H1 (cell line): Measurements from ENCODE around the gene LTB. TPM values are rescaled to one million over a fixed set of nuclear protein-coding genes. Genes with fewer than 3 reads are reported as not detected.

Source experiments
- CTCF ChIA-PET: fragments of 300-600 bp; sonication (Branson Sonifier 250); formaldehyde crosslinking; loops from one replicate; lab custom pipeline; 2021; ENCODE audit not compliant: partially characterized antibody; lab: Charles Lee
- POLR2A ChIA-PET: fragments of 300-600 bp; sonication (Branson Sonifier 250); formaldehyde crosslinking; loops from one replicate; lab custom pipeline; 2021; ENCODE audit warnings: inconsistent platforms; ENCODE audit not compliant: partially characterized antibody; lab: Charles Lee
- DNase-seq, 2 experiments: peaks; one replicate each; pipeline versions ENCODE4 v3.0.0 to v3.0.0-alpha.2; 2010 to 2022; ENCODE audit warnings: low spot score in 2 of 2, low read depth in 1 of 2, mixed read lengths in 1 of 2
- FAIRE-seq: peaks from 2 replicates; lab custom pipeline; 2011; peaks lifted over from hg19 to GRCh38; lab: Jason Lieb, UNC
- H2AFZ ChIP-seq: 2 replicates; pipeline ENCODE4 v1.8.1; 2012; ENCODE audit warnings: low read length, inconsistent platforms
- H2AK5ac ChIP-seq: 2 replicates; pipeline ENCODE4 v1.6.1; 2013; ENCODE audit warnings: low read depth, low read length
- H2BK120ac ChIP-seq: replicated peaks from 2 replicates; pipeline ENCODE3; 2013; ENCODE audit warnings: low read depth, low read length, inconsistent platforms
- H2BK12ac ChIP-seq: 2 replicates; pipeline ENCODE4 v1.6.1; 2013; ENCODE audit warnings: low read depth, low read length
- H2BK15ac ChIP-seq: 2 replicates; pipeline ENCODE4 v1.6.1; 2013; ENCODE audit warnings: low read length
- H2BK20ac ChIP-seq: 2 replicates; pipeline ENCODE4 v1.6.1; 2013; ENCODE audit warnings: low read length
- H2BK5ac ChIP-seq: 2 replicates; pipeline ENCODE4 v1.6.1; 2013; ENCODE audit warnings: low read depth, low read length
- H3K14ac ChIP-seq: 2 replicates; pipeline ENCODE4 v1.6.1; 2013; ENCODE audit warnings: inconsistent platforms; ENCODE audit not compliant: insufficient read length
- H3K18ac ChIP-seq: 2 replicates; pipeline ENCODE4 v1.6.1; 2013; ENCODE audit warnings: low read length; ENCODE audit errors: extremely low read depth
- H3K23ac ChIP-seq: 2 replicates; pipeline ENCODE4 v1.6.1; 2013; ENCODE audit warnings: inconsistent platforms; ENCODE audit not compliant: insufficient read length
- H3K23me2 ChIP-seq: 2 replicates; pipeline ENCODE4 v1.6.1; 2013; ENCODE audit warnings: low read depth, low read length
- H3K27ac ChIP-seq: 2 replicates; pipeline ENCODE4 v1.6.1; 2011; ENCODE audit warnings: low read depth, low read length, inconsistent platforms
- H3K27me3 ChIP-seq, 4 experiments: replicated peaks in 1 of 4; 1 replicate in 1 of 4; 2 replicates in 3 of 4; pipeline versions ENCODE4 v1.6.1 to v1.8.1; 2011 to 2013; ENCODE audit warnings: low read length in 3 of 4, mild to moderate bottlenecking in 3 of 4, inconsistent platforms in 2 of 4, mixed read lengths in 2 of 4, moderate library complexity in 1 of 4; ENCODE audit not compliant: control insufficient read depth in 3 of 4, insufficient read depth in 3 of 4; ENCODE audit errors: extremely low read depth in 1 of 4
- H3K36me3 ChIP-seq, 4 experiments: 2 replicates each; pipeline versions ENCODE4 v1.6.1 to v1.8.1; 2011 to 2013; ENCODE audit warnings: mild to moderate bottlenecking in 4 of 4, low read length in 3 of 4, moderate library complexity in 2 of 4, control low read depth in 1 of 4, inconsistent platforms in 1 of 4; ENCODE audit not compliant: insufficient read depth in 4 of 4, control insufficient read depth in 2 of 4
- H3K4ac ChIP-seq: replicated peaks from 2 replicates; pipeline ENCODE3; 2013; ENCODE audit warnings: low read length, low read depth, mixed read lengths, inconsistent platforms; ENCODE audit not compliant: insufficient read length
- H3K4me1 ChIP-seq, 4 experiments: replicated peaks in 1 of 4; 1 replicate in 1 of 4; 2 replicates in 3 of 4; pipeline versions ENCODE4 v1.6.1 to v1.8.1; 2011 to 2013; ENCODE audit warnings: low read length in 3 of 4, inconsistent platforms in 2 of 4, mixed read lengths in 1 of 4; ENCODE audit not compliant: insufficient read depth in 4 of 4, control insufficient read depth in 3 of 4
- H3K4me2 ChIP-seq, 2 experiments: 2 replicates each; pipeline versions ENCODE4 v1.6.1 to v1.8.1; 2011 to 2013; ENCODE audit warnings: low read depth in 2 of 2, low read length in 2 of 2, control low read depth in 1 of 2, inconsistent platforms in 1 of 2, mild to moderate bottlenecking in 1 of 2; ENCODE audit not compliant: insufficient read depth in 1 of 2
- H3K4me3 ChIP-seq, 4 experiments: fragments of 200-600, 300-600 bp in 1 of 4; sonication (generic), shearing (Covaris generic), sonication (Bioruptor Twin) in 1 of 4; 2 replicates each; pipeline versions ENCODE4 v1.5.1 to v1.8.1; 2011 to 2016; ENCODE audit warnings: low read length in 4 of 4, low read depth in 3 of 4, control low read depth in 2 of 4, inconsistent platforms in 2 of 4, mild to moderate bottlenecking in 2 of 4, mixed read lengths in 1 of 4, moderate library complexity in 1 of 4; ENCODE audit not compliant: insufficient read depth in 2 of 4; ENCODE audit errors: extremely low read depth in 1 of 4
- H3K56ac ChIP-seq: replicated peaks from 2 replicates; pipeline ENCODE3; 2013; ENCODE audit warnings: low read depth, mild to moderate bottlenecking, mixed read lengths, low read length, inconsistent platforms; ENCODE audit not compliant: insufficient read length
- H3K79me1 ChIP-seq: 2 replicates; pipeline ENCODE4 v1.6.1; 2013; ENCODE audit warnings: low read depth, low read length, control low read depth
- H3K79me2 ChIP-seq, 2 experiments: 2 replicates each; pipeline versions ENCODE4 v1.6.1 to v1.8.1; 2012 to 2013; ENCODE audit warnings: low read length in 2 of 2, mild to moderate bottlenecking in 2 of 2, inconsistent platforms in 1 of 2; ENCODE audit not compliant: insufficient read depth in 2 of 2, control insufficient read depth in 1 of 2
- H3K9ac ChIP-seq, 4 experiments: replicated peaks in 1 of 4; 1 replicate in 1 of 4; 2 replicates in 3 of 4; pipeline versions ENCODE4 v1.6.1 to v1.8.1; 2011 to 2013; ENCODE audit warnings: low read depth in 3 of 4, low read length in 3 of 4, control low read depth in 2 of 4, mild to moderate bottlenecking in 2 of 4, moderate library complexity in 2 of 4, inconsistent platforms in 1 of 4; ENCODE audit errors: extremely low read depth in 1 of 4
- H3K9me3 ChIP-seq, 2 experiments: 2 replicates each; pipeline versions ENCODE4 v1.6.1 to v1.8.1; 2012 to 2013; ENCODE audit warnings: mild to moderate bottlenecking in 2 of 2, moderate library complexity in 2 of 2, control low read depth in 1 of 2, inconsistent platforms in 1 of 2, low read depth in 1 of 2, low read length in 1 of 2, mixed read lengths in 1 of 2; ENCODE audit not compliant: insufficient read depth in 2 of 2
- H4K20me1 ChIP-seq, 2 experiments: replicated peaks in 1 of 2; 2 replicates each; pipeline versions ENCODE3 to v1.8.1; 2011 to 2013; ENCODE audit warnings: inconsistent platforms in 2 of 2, low read length in 2 of 2, mild to moderate bottlenecking in 1 of 2; ENCODE audit not compliant: insufficient read depth in 2 of 2, control insufficient read depth in 1 of 2
- H4K5ac ChIP-seq: 2 replicates; pipeline ENCODE4 v1.6.1; 2013; ENCODE audit warnings: low read length, low read depth, mixed read lengths, inconsistent platforms; ENCODE audit not compliant: insufficient read length
- H4K8ac ChIP-seq: 2 replicates; pipeline ENCODE4 v1.8.0; 2013; ENCODE audit warnings: mild to moderate bottlenecking, moderate library complexity, low read length, inconsistent platforms; ENCODE audit not compliant: insufficient read depth; ENCODE audit errors: extremely low read depth
- H4K91ac ChIP-seq: replicated peaks from 2 replicates; pipeline ENCODE3; 2013; ENCODE audit warnings: low read length, mixed read lengths, inconsistent platforms; ENCODE audit not compliant: insufficient read length
- ASH2L ChIP-seq: fragments of 200-600, 300-600 bp; sonication (generic); IDR thresholded peaks from one replicate; pipeline ENCODE4 v1.7.1; 2017; ENCODE audit warnings: low read length
- ATF3 ChIP-seq: IDR thresholded peaks from 2 replicates; pipeline ENCODE4 v1.6.1; 2011; ENCODE audit warnings: low read depth, mild to moderate bottlenecking, low read length; ENCODE audit not compliant: insufficient read depth
- CEBPB ChIP-seq: IDR thresholded peaks from 2 replicates; pipeline ENCODE4 v1.6.1; 2012; ENCODE audit warnings: low read depth, low read length
- KDM4A ChIP-seq: IDR thresholded peaks from one replicate; pipeline ENCODE4 v1.7.1; 2012; ENCODE audit warnings: low read depth, mild to moderate bottlenecking, moderate library complexity, low read length, inconsistent platforms; ENCODE audit not compliant: severe bottlenecking
- MAFK ChIP-seq: IDR thresholded peaks from 2 replicates; pipeline ENCODE4 v1.6.1; 2012; ENCODE audit warnings: low read depth, mild to moderate bottlenecking, improper control_type of control experiment, low read length
- NRF1 ChIP-seq: IDR thresholded peaks from 2 replicates; pipeline ENCODE4 v1.6.1; 2011; ENCODE audit warnings: mild to moderate bottlenecking, low read depth, low read length, improper control_type of control experiment
- POLR2AphosphoS5 ChIP-seq: IDR thresholded peaks from 2 replicates; pipeline ENCODE4 v1.6.1; 2011; ENCODE audit warnings: low read depth, low read length
- RAD21 ChIP-seq, 2 experiments: IDR thresholded peaks in 1 of 2; conservative IDR thresholded peaks in 1 of 2; 2 replicates each; pipeline ENCODE4 v1.6.1; 2011; ENCODE audit warnings: low read depth in 2 of 2, low read length in 2 of 2, improper control_type of control experiment in 1 of 2, inconsistent platforms in 1 of 2, mild to moderate bottlenecking in 1 of 2, moderate library complexity in 1 of 2
- RFX5 ChIP-seq: IDR thresholded peaks from 2 replicates; pipeline ENCODE4 v1.6.1; 2011; ENCODE audit warnings: low read depth, low read length, improper control_type of control experiment, borderline replicate concordance
- SIRT6 ChIP-seq: IDR thresholded peaks from one replicate; pipeline ENCODE4 v1.7.1; 2012; ENCODE audit warnings: low read length, inconsistent platforms
- SP1 ChIP-seq: IDR thresholded peaks from 2 replicates; pipeline ENCODE4 v1.6.1; 2011; ENCODE audit warnings: low read depth, low read length
- SP2 ChIP-seq: IDR thresholded peaks from 2 replicates; pipeline ENCODE4 v1.6.1; 2012; ENCODE audit warnings: mild to moderate bottlenecking, low read length, inconsistent platforms
- SP4 ChIP-seq: IDR thresholded peaks from 2 replicates; pipeline ENCODE4 v1.6.1; 2012; ENCODE audit warnings: low read length, inconsistent platforms
- SRF ChIP-seq: IDR thresholded peaks from 2 replicates; pipeline ENCODE4 v1.6.1; 2011; ENCODE audit warnings: mild to moderate bottlenecking, low read depth, low read length, moderate library complexity
- WGBS, 2 experiments: shearing (Covaris generic) in 1 of 2; methylation state at CpG; one replicate each; pipeline versions ENCODE4 v1.1.6 to v1.1.7; 2013 to 2015; ENCODE audit warnings: low lambda C conversion rate in 2 of 2, mixed read lengths in 2 of 2, inconsistent platforms in 1 of 2, low coverage in 1 of 2, missing lambda C conversion rate in 1 of 2; ENCODE audit not compliant: insufficient replicate concordance in 2 of 2, insufficient coverage in 1 of 2, insufficient read length in 1 of 2; ENCODE audit errors: extremely low coverage in 1 of 2, missing lambda C conversion rate in 1 of 2; 5-methylcytosine and 5-hydroxymethylcytosine counted together
- polyA plus RNA-seq, 7 experiments: library from polyadenylated mRNA; depleted of rRNA in 3 of 7; stranded (reverse) in 5 of 7; unstranded in 2 of 7; fragments of >200 nt in 5 of 7; fragments of 200-250 nt in 2 of 7; gene quantifications; 1 replicate in 5 of 7; 2 replicates in 1 of 7; 4 replicates in 1 of 7; pipeline versions ENCODE4 v1.2.1 to v1.2.3, GENCODE V29; 2011 to 2013; ENCODE audit warnings: missing spikeins in 2 of 7, mixed read lengths in 2 of 7
- total RNA-seq: library from RNA; stranded (reverse); fragmentation: NEBNext Ultra II Directional; extraction: Animal tissue kit (Norgen Biotek cat#: 25700); gene quantifications from 2 replicates; pipeline ENCODE4 v1.2.1, GENCODE V29; 2021

LTB gene
- total and polyA plus RNA-seq, 2 of the 8 experiments (the other 6 are each of a cell fraction or from before 2014, with no cell fraction given): 0.43 to 0.47 TPM

GRCh38 chr6:31626952-31627351 is 44.7 kb upstream of the LTB start:
- H2BK20ac ChIP-seq: no peak overlapping the region
- H3K4me1 ChIP-seq: no peaks in the 10 kb centered on the region; a peak in 1 of 7 replicates
- no peak overlapping the region for H3K14ac ChIP-seq
- no peak overlapping the region for H3K4me2 ChIP-seq
- ChIA-PET POLR2A (interaction anchor here (0.7 to 34.9 kb wide), 9 partner anchors 9 to 187 kb away, joined by 3 to 883 read pairs (median 5); partner anchors contain the start of genes AIF1, APOM, BAG6 and C6orf47), CTCF (interaction anchor here (0.8 to 3.2 kb wide), 5 partner anchors 8 to 25 kb away, joined by 3 to 10 read pairs (median 4); no protein-coding TSS in a partner anchor)
- H2BK15ac ChIP-seq: no peak overlapping the region
- no peak overlapping the region for H3K27ac ChIP-seq
- no peak overlapping the region for H3K56ac ChIP-seq
- H3K27me3 ChIP-seq: no peaks in the 10 kb centered on the region
- H3K18ac ChIP-seq: no peak overlapping the region
- peaks cover 7 to 23% of the 10 kb centered on the region in 2 experiments for H4K20me1 ChIP-seq
- no peak overlapping the region for H4K5ac ChIP-seq
- no peaks in the 10 kb centered on the region for H3K9me3 ChIP-seq
- no peak overlapping the region for H2AK5ac ChIP-seq
- DNase-seq (no peak), FAIRE-seq (no peak)
- no peak overlapping the region for H2AFZ ChIP-seq
- H3K79me1 ChIP-seq: peaks cover 21% of the 10 kb centered on the region; the same call in 1 of the 2 replicates
- H3K9ac ChIP-seq: no peak overlapping the region
- H4K91ac ChIP-seq: no peak overlapping the region
- no peak overlapping the region for H3K4me3 ChIP-seq
- WGBS, 2 experiments: 89% methylated on average over 10 of the region's 10 CpGs; no CpG with 5 or more reads in 1 of the 2 experiments
- no peak overlapping the region for H4K8ac ChIP-seq
- peaks cover 17 to 37% of the 10 kb centered on the region in 2 experiments for H3K79me2 ChIP-seq
- H3K23ac ChIP-seq: no peak overlapping the region
- H2BK5ac ChIP-seq: no peak overlapping the region
- no peak overlapping the region for H3K4ac ChIP-seq
- peaks cover 78 to 98% (median 89%) of the 10 kb centered on the region in 4 experiments for H3K36me3 ChIP-seq
- H2BK120ac ChIP-seq: no peak overlapping the region
- no peak overlapping the region for H2BK12ac ChIP-seq
- H3K23me2 ChIP-seq: no peaks in the 10 kb centered on the region
- TF ChIP-seq SP4 (no peak), SP2 (no peak), SRF (no peak), RFX5 (no peak), NRF1 (no peak), CEBPB (no peak), RAD21 (IDR thresholded peaks at IDR 0.05 in 1 of 2, conservative IDR thresholded peaks at IDR 0.05 in 1 of 2; ENCODE audit: low read depth in 2 of 2, low read length in 2 of 2) (no peak), ATF3 (no peak), KDM4A (no peak), ASH2L (no peak), SP1 (no peak), POLR2AphosphoS5 (no peak), MAFK (no peak), SIRT6 (no peak)
